Stimulated activated naive B cell treated with anti-CD40 and anti-IgM and Interleukin-4, amounts not matched to agents 10 μg/mL and 1 μg/mL and 100 μg/mL, for 72 hours (primary cell): Measurements from ENCODE around the gene BCKDHA.
A peak's percentile ranks its signal among the peaks of the same experiment; 100 is the strongest.
"Not testable (repeated sequence)": the region's sequence is repeated elsewhere in the genome, so short reads cannot be mapped to it uniquely, and the experiment has no call there.

Source experiments
- ATAC-seq, 2 donors: fragments of 150-1000 bp; cut with Tn5 transposase; replicated peaks; 2 replicates each; pipeline ENCODE4 v1.10.0; 2021; ENCODE audit warnings: moderate library complexity in 1 of 2
- DNase-seq: peaks from one replicate; pipeline ENCODE4 v3.0.0; 2021
- H3K27ac Mint-ChIP-seq: one replicate; pipeline ENCODE4 v1.8.0; 2022; ENCODE audit warnings: mild to moderate bottlenecking, mixed read lengths
- H3K27me3 Mint-ChIP-seq, 2 donors: one replicate each; pipeline ENCODE4 v1.8.0; 2022; ENCODE audit warnings: mixed read lengths in 2 of 2
- H3K36me3 Mint-ChIP-seq, 2 donors: one replicate each; pipeline ENCODE4 v1.8.0; 2022; ENCODE audit warnings: mixed read lengths in 2 of 2, mild to moderate bottlenecking in 1 of 2
- H3K4me1 Mint-ChIP-seq, 2 donors: one replicate each; pipeline ENCODE4 v1.8.0; 2022; ENCODE audit warnings: mixed read lengths in 2 of 2, mild to moderate bottlenecking in 1 of 2
- H3K4me3 Mint-ChIP-seq, 2 donors: one replicate each; pipeline ENCODE4 v1.8.0; 2022; ENCODE audit warnings: mild to moderate bottlenecking in 2 of 2, mixed read lengths in 2 of 2, moderate library complexity in 1 of 2
- H3K9me3 Mint-ChIP-seq, 2 donors: one replicate each; pipeline ENCODE4 v1.8.0; 2022; ENCODE audit warnings: mixed read lengths in 2 of 2, mild to moderate bottlenecking in 1 of 2

The BCKDHA gene

DNA sequence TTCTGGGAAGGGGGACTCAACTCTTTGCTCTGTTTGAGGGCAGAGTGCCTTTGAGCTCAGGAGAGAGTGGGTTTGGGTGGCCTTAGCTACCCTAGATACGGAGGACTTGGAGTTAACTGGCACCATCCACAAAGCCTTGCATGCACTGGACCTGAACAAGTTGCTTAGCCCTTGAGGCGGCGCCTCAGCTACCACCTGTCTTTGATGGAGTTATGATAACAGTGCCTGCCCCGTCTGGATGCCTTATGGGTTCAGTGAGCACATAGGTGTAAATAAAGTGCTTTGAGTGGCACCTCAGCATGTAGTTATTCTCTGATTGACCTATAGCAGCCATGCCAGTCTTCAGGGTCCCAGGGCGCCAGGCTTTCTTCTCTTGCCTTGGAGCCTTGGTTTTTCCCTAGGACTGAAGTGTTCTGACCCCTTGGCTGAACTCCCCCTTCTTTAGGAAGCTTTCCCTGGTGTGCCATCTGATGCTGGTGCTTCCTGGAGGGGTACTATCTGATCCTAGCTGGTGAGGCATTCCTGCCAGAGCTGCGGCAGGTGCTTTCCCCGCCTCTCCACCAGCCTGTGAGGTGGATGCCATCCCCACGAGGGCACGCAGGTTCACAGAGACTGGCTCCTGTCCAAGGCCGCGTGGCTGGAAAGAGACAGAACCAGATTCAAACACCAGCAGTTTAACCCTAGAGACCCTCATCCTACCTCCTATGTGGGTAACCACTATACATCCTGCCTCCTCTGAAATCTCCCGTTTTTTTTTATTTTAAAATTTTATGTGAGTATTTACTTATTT lies 5.8 kb downstream of the BCKDHA start:
- ATAC-seq (no peak), DNase-seq (no peak)
- Mint-ChIP-seq H3K4me1 (peaks cover 21 to 33% of the 10 kb centered on the region in 2 donors), H3K27me3 (no peaks in the 10 kb centered on the region), H3K27ac (peak overlapping the region; percentile 51), H3K9me3 (no peaks in the 10 kb centered on the region), H3K4me3 (no peak overlapping the region), H3K36me3 (peaks cover 12% of the 10 kb centered on the region in 2 donors)

GRCh38 chr19:41405776-41406175 lies 8.2 kb downstream of the BCKDHA start:
- Mint-ChIP-seq H3K36me3 (peaks cover 14 to 19% of the 10 kb centered on the region in 2 donors), H3K27me3 (no peaks in the 10 kb centered on the region), H3K4me1 (peaks cover 20 to 34% of the 10 kb centered on the region in 2 donors), H3K9me3 (no peaks in the 10 kb centered on the region), H3K27ac (no peak overlapping the region), H3K4me3 (no peak overlapping the region)
- ATAC-seq = no peak
- no peak for DNase-seq

DNA sequence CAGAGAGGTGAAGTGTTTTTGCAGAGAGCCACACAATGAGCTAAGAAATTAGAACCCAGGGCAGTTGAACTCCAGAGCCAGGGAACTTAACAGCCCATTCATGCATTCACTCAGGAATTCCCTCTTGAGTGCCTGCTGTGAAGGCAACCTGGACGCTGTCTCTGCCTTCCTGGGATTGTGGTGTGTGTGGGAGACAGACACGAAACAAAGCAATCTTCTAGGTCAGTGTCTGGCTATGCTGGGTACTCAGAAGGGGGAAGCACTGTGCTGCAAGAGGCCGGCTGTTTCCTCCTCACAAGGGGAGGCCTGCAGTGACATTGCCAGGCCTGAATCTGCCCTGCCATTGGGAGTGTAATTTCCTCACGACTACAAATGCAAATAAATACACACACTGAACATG lies 9.7 kb downstream of the BCKDHA start:
- H3K36me3 Mint-ChIP-seq = peaks cover 9 to 20% of the 10 kb centered on the region in 2 donors
- ATAC-seq = no peak
- peaks cover 18 to 23% of the 10 kb centered on the region in 2 donors for H3K4me1 Mint-ChIP-seq
- no peaks in the 10 kb centered on the region for H3K27me3 Mint-ChIP-seq
- no peak for DNase-seq
- H3K27ac Mint-ChIP-seq = no peak overlapping the region
- no peaks in the 10 kb centered on the region for H3K9me3 Mint-ChIP-seq
- H3K4me3 Mint-ChIP-seq = no peak overlapping the region

DNA sequence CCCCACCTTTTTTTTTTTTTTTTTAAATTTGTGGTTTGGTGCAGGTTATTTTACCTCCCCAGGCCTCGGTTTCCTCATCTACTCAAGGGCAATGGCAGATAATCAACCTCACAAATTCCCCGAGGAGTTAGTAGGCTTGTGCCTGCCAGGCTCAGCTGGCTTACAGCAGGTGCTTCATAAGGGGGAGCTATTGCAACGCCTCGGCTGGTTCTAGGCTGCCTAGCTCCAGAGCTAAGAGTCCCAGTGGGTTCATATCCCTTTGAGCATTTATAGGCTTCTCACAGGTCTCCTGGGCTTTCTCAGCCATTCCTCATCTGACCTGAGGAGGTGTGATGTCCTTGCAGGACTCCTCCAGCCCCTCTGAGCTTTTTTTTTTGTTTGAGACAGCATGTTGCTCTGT lies 10.6 kb downstream of the BCKDHA start:
- H3K4me3 Mint-ChIP-seq = no peak overlapping the region
- H3K4me1 Mint-ChIP-seq = peaks cover 18% of the 10 kb centered on the region in 2 donors
- peaks cover 11 to 22% of the 10 kb centered on the region in 2 donors for H3K36me3 Mint-ChIP-seq
- no peaks in the 10 kb centered on the region for H3K9me3 Mint-ChIP-seq
- H3K27me3 Mint-ChIP-seq = no peaks in the 10 kb centered on the region
- DNase-seq (no peak), ATAC-seq (no peak)
- H3K27ac Mint-ChIP-seq = no peak overlapping the region

DNA sequence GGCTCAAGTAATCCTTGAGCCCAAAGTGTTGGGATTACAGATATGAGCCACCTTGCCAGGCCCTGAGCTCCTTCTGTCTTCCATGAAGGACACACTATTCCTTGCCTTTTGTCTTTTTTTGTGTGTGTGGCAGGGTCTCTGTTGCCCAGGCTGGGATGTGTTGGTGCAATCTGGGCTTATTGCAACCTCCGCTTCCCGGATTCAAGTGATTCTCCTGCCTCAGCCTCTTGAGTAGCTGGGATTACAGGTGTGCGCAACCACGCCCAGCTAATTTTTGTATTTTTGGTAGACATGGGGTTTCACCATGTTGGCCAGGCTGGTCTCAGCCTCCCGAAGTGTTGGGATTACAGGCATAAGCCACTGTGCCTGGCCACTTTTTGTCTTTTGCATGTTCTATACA lies 11.2 kb downstream of the BCKDHA start:
- ATAC-seq, H3K9me3 Mint-ChIP-seq, DNase-seq, H3K27me3 Mint-ChIP-seq, H3K27ac Mint-ChIP-seq, H3K4me3 Mint-ChIP-seq: not testable (repeated sequence)
- Mint-ChIP-seq H3K36me3 (peaks cover 15 to 28% of the 10 kb centered on the region in 2 donors), H3K4me1 (peaks cover 16 to 17% of the 10 kb centered on the region in 2 donors)

- H3K4me3 Mint-ChIP-seq = no peak overlapping the region
- H3K27ac Mint-ChIP-seq = no peak overlapping the region
- H3K4me1 Mint-ChIP-seq = peaks cover 16 to 17% of the 10 kb centered on the region in 2 donors
- DNase-seq (no peak), ATAC-seq (no peak)
- no peaks in the 10 kb centered on the region for H3K9me3 Mint-ChIP-seq
- no peaks in the 10 kb centered on the region for H3K27me3 Mint-ChIP-seq
- H3K36me3 Mint-ChIP-seq = peaks cover 20 to 32% of the 10 kb centered on the region in 2 donors
Observed at GRCh38 chr19:41409288-41409687, 11.7 kb downstream of the BCKDHA start.

DNA sequence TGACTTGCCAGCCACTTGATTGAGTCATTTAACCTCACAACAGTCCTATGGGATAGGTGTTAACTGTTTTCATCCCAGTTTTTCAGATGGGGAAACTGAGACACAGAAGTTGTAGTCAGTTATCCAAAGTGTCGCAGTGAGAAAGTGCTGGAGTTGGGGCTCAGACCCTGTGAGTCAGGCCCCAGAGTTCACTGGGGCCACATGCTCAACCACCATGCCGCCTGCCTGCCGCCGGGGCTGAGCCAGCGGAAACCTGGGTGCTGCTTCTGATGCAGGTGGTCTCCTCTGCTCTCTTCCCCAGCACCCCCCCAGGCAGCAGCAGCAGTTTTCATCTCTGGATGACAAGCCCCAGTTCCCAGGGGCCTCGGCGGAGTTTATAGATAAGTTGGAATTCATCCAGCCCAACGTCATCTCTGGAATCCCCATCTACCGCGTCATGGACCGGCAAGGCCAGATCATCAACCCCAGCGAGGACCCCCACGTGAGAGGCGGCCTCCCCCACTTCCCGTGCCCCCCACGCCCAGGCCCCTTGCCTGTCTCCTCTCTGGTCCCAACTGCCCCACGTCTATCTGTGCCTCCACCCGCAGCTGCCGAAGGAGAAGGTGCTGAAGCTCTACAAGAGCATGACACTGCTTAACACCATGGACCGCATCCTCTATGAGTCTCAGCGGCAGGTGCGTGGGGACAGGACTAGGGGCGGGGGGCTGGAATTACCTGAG lies 12.9 kb downstream of the BCKDHA start:
- DNase-seq (no peak), ATAC-seq (no peak)
- Mint-ChIP-seq H3K36me3 (peaks cover 23 to 39% of the 10 kb centered on the region in 2 donors), H3K4me3 (no peak overlapping the region), H3K27me3 (no peaks in the 10 kb centered on the region), H3K27ac (no peak overlapping the region), H3K9me3 (no peaks in the 10 kb centered on the region), H3K4me1 (peaks cover 12 to 17% of the 10 kb centered on the region in 2 donors)

GRCh38 chr19:41411100-41411967 lies 13.7 kb downstream of the BCKDHA start:
- ATAC-seq (no peak), DNase-seq (no peak)
- H3K27me3 Mint-ChIP-seq = no peaks in the 10 kb centered on the region
- peaks cover 12 to 17% of the 10 kb centered on the region in 2 donors for H3K4me1 Mint-ChIP-seq
- H3K27ac Mint-ChIP-seq = no peak overlapping the region
- no peaks in the 10 kb centered on the region for H3K9me3 Mint-ChIP-seq
- no peak overlapping the region for H3K4me3 Mint-ChIP-seq
- H3K36me3 Mint-ChIP-seq = peaks cover 26 to 41% of the 10 kb centered on the region in 2 donors

GRCh38 chr19:41411968-41412265 lies 14.3 kb downstream of the BCKDHA start:
- ATAC-seq = no peak
- no peaks in the 10 kb centered on the region for H3K9me3 Mint-ChIP-seq
- H3K27ac Mint-ChIP-seq = no peak overlapping the region
- H3K27me3 Mint-ChIP-seq = no peaks in the 10 kb centered on the region
- no peak for DNase-seq
- peaks cover 12 to 17% of the 10 kb centered on the region in 2 donors for H3K4me1 Mint-ChIP-seq
- no peak overlapping the region for H3K4me3 Mint-ChIP-seq
- H3K36me3 Mint-ChIP-seq = peaks cover 27 to 42% of the 10 kb centered on the region in 2 donors

GRCh38 chr19:41412953-41413352 lies 15.3 kb downstream of the BCKDHA start:
- no peak overlapping the region for H3K4me3 Mint-ChIP-seq
- H3K9me3 Mint-ChIP-seq = no peaks in the 10 kb centered on the region
- H3K36me3 Mint-ChIP-seq = peaks cover 27 to 44% of the 10 kb centered on the region in 2 donors
- ATAC-seq = no peak
- DNase-seq = no peak
- peaks cover 10 to 17% of the 10 kb centered on the region in 2 donors for H3K4me1 Mint-ChIP-seq
- no peak overlapping the region for H3K27ac Mint-ChIP-seq
- H3K27me3 Mint-ChIP-seq = no peaks in the 10 kb centered on the region

- ATAC-seq = no peak
- Mint-ChIP-seq H3K27ac (no peak overlapping the region), H3K4me3 (no peak overlapping the region)
Observed at GRCh38 chr19:41413947-41414346, 16.3 kb downstream of the BCKDHA start.

DNA sequence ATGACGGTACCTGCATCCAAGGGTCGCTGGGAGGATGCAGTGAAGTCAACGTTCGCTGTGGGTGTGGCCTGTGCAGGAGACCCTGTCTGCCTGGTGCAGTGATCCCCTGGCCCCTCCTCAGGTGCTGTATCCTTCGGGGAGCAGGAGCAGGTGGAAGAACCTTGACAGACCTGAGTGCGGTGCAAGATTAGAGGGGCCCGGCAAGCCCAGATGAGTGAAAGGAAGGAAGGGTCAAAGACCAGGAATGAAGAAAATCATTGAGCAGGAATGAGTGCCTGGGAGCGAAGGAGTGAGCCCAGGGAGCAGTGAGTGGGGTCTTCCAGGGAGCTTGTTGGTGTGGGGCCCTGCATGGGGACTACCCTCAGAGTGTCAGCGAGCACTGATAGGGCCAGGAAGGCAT lies 16.8 kb downstream of the BCKDHA start:
- ATAC-seq (no peak), DNase-seq (no peak)
- Mint-ChIP-seq H3K9me3 (no peaks in the 10 kb centered on the region), H3K4me3 (no peak overlapping the region), H3K36me3 (peaks cover 31 to 53% of the 10 kb centered on the region in 2 donors), H3K27me3 (no peaks in the 10 kb centered on the region), H3K27ac (peak overlapping the region; percentile 5), H3K4me1 (peaks cover 6 to 9% of the 10 kb centered on the region in 2 donors)

More at GRCh38 chr19:41413947-41414346, 16.3 kb downstream of the BCKDHA start:
- peaks cover 28 to 48% of the 10 kb centered on the region in 2 donors for H3K36me3 Mint-ChIP-seq
- peaks cover 10 to 14% of the 10 kb centered on the region in 2 donors for H3K4me1 Mint-ChIP-seq
- H3K9me3 Mint-ChIP-seq = no peaks in the 10 kb centered on the region
- no peaks in the 10 kb centered on the region for H3K27me3 Mint-ChIP-seq
- DNase-seq = no peak

DNA sequence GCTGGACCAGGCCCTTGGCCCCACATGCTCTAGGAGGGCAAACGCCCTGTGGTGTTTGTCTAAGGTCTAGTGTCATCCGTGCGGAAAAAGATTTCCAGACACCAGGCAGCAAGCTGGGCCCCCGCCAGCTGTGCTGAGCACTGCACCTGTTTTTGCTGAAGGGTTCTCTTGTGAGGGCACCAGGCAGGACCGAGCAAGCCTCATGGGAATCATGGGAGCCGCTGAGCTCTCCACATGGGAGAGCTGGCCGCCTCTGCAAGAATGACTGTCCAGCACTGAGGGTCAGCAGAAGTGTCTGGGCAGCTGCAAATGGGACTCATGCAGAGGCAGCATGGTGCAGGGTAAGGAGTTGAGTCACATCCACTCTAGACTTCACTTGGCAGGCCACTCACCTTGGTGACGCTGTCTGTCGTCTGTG lies 17.5 kb downstream of the BCKDHA start:
- ATAC-seq = no peak
- Mint-ChIP-seq H3K27ac (no peak overlapping the region), H3K36me3 (peaks cover 36 to 51% of the 10 kb centered on the region in 2 donors), H3K27me3 (no peaks in the 10 kb centered on the region), H3K4me3 (no peak overlapping the region), H3K9me3 (no peaks in the 10 kb centered on the region), H3K4me1 (peaks cover 2% of the 10 kb centered on the region in 2 donors)
- DNase-seq = no peak

DNA sequence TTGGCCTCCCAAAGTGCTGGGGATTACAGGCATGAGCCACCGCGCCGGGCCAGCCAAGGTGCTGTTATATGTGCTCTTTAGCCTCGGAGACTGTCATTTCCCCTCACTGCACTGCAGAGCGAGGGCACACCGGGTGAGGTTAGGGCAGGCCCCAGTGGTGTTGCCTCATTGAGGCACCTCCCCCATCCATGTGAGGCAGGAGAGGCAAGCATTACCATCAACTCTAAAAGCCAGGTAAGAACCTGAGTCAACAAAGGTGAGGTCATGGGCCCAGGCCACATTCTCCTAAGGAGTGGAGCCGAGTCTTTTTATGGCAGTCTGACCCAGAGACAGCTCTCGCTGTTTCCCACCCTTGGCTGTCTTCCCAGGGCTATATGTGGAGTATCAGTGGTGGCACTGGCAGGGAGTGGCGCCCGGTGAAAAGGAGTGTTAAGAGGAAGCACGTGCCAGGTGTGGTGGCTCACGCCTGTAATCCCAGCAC lies 18.6 kb downstream of the BCKDHA start:
- H3K36me3 Mint-ChIP-seq = peaks cover 39 to 51% of the 10 kb centered on the region in 2 donors
- no peak overlapping the region for H3K27ac Mint-ChIP-seq
- H3K27me3 Mint-ChIP-seq = no peaks in the 10 kb centered on the region
- DNase-seq (no peak), ATAC-seq (no peak)
- no peaks in the 10 kb centered on the region for H3K4me1 Mint-ChIP-seq
- H3K9me3 Mint-ChIP-seq = no peaks in the 10 kb centered on the region
- no peak overlapping the region for H3K4me3 Mint-ChIP-seq
